Measurements from ENCODE around the gene CRX. TPM values are rescaled to one million over a fixed set of nuclear protein-coding genes. Genes with fewer than 3 reads are reported as not detected.
"Not testable (repeated sequence)": the region's sequence is repeated elsewhere in the genome, so short reads cannot be mapped to it uniquely, and the experiment has no call there.

Gene CRX
- total RNA-seq, 1 experiment from 2014 or later: not detected

DNA sequence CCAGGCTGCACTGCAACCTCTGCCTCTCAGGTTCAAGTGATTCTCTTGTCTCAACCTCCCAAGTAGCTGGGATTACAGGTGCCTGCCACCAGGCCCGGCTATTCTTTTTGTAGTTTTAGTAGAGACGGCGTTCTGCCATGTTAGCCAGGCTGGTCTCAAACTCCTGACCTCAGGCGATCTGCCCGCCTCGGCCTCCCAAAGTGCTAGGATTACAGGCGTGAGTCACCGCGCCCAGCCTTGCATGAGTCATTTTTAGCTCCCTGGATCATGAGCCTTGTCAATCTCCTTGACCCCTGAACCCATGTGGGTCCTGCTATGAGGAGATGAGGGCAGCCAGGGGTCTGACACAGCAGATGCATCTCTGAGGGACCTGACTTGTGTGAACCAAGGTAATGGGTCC is 36.5 kb downstream of the CRX start:
- H3K4me1 ChIP-seq (replicated peaks); H3K36me3 ChIP-seq; H3K27me3 ChIP-seq (replicated peaks); H3K27ac ChIP-seq; H3K4me3 ChIP-seq; H3K9me3 ChIP-seq (replicated peaks): not testable (repeated sequence)
- peak in 1 of 2 experiments; percentile 4 for DNase-seq (ENCODE audit: low read depth in 1 of 2, low spot score in 2 of 2)

GRCh38 chr19:47858646-47859285 is 37.0 kb downstream of the CRX start, which contains the start of gene TPRX2:
Gene TPRX2 (plus strand): TSS chr19:47859235. CDS start chr19:47859247, 12 bp downstream.
- H3K4me1 ChIP-seq (replicated peaks); H3K9me3 ChIP-seq (replicated peaks); H3K4me3 ChIP-seq; H3K27me3 ChIP-seq (replicated peaks); DNase-seq (ENCODE audit: low read depth in 1 of 2, low spot score in 2 of 2); H3K27ac ChIP-seq; H3K36me3 ChIP-seq: not testable (repeated sequence)

DNA sequence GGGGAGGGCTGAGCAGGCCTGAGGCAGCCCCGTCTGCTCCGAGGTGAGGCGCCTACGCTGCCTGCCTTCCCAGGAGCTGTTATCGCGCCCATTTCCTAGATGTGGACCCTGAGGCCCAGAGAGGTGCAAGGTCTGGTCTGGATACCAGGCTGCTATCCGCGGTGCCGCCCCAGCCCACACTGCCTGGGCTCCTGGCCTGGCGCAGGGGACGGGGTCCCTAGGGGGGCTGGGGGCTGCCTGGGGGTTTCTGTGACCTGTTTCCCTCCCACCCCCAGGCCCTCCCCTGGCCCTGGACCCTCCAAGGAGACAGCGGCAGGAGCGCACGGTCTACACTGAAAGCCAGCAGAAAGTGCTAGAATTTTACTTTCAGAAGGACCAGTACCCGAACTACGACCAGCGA is 38.1 kb downstream of the CRX start:
- not testable (repeated sequence) for H3K9me3 ChIP-seq (replicated peaks); H3K4me3 ChIP-seq; H3K36me3 ChIP-seq; H3K4me1 ChIP-seq (replicated peaks); DNase-seq (ENCODE audit: low read depth in 1 of 2, low spot score in 2 of 2); H3K27ac ChIP-seq; H3K27me3 ChIP-seq (replicated peaks)

DNA sequence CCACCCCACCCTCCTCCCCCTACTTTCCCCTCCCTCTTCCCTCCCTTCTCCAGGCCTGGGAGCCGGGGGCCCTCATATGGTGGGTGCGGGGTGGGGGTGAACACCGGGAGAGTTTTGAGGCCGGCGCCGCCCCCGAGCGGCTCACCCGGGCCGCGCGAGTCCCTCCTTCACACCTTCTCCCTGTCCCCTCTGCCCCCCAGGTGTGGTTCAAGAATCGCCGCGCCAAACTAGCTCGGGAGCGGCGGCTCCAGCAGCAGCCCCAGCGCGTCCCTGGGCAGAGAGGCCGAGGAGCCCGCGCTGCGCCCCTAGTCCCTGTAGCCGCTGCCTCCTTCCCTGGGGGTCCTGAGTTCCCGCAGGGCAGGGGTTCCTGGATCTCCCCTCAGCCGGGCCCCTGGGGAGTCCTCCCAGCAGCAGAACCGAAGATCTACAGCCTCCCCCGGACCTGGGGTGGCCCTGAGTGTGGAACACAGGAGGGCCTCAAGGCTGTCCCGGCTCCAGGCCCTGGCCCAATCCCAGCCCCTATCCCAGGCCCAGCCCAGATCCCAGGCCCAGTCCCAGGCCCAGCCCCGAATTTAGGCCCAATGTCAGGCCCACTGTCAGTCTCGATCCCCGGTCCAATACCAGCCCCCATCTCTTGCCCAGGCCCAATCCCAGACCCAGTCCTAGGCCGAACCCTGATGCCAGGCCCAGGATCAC is 39.0 kb downstream of the CRX start:
- no peak for DNase-seq (ENCODE audit: low read depth in 1 of 2, low spot score in 2 of 2)
- no peak overlapping the region for H3K27ac ChIP-seq
- H3K36me3 ChIP-seq: no peaks in the 10 kb centered on the region
- H3K27me3 ChIP-seq (replicated peaks): no peaks in the 10 kb centered on the region; the same call in 1 of the 2 replicates
- H3K4me3 ChIP-seq: no peak overlapping the region
- no peaks in the 10 kb centered on the region; the same call in 1 of the 2 replicates for H3K4me1 ChIP-seq (replicated peaks)
- H3K9me3 ChIP-seq (replicated peaks): no peaks in the 10 kb centered on the region

DNA sequence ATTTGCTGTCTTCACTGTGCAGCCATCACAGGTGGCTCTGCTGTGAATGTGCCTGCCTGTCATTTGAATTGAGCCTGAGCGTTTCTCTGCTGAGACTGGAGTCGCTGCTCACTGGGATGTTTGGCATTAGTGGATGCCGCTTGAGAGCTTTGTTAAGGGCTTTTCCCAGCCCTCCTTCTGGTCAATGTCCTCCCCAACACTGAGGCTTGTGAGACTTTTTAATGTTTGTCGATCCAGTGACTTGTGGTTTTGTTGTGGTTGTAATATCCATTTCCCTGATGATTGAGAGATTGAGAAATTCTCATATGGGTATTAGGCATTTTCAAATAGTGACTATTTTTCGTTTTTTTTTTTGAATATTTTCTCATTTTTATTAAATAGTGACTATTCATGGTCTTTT is 39.9 kb downstream of the CRX start:
- Histone ChIP-seq H3K27ac (no peak overlapping the region), H3K36me3 (no peaks in the 10 kb centered on the region), H3K27me3 (replicated peaks) (no peaks in the 10 kb centered on the region; the same call in 1 of the 2 replicates), H3K9me3 (replicated peaks) (no peaks in the 10 kb centered on the region), H3K4me3 (no peak overlapping the region), H3K4me1 (replicated peaks) (no peaks in the 10 kb centered on the region; the same call in 1 of the 2 replicates)
- DNase-seq (ENCODE audit: low read depth in 1 of 2, low spot score in 2 of 2): no peak

DNA sequence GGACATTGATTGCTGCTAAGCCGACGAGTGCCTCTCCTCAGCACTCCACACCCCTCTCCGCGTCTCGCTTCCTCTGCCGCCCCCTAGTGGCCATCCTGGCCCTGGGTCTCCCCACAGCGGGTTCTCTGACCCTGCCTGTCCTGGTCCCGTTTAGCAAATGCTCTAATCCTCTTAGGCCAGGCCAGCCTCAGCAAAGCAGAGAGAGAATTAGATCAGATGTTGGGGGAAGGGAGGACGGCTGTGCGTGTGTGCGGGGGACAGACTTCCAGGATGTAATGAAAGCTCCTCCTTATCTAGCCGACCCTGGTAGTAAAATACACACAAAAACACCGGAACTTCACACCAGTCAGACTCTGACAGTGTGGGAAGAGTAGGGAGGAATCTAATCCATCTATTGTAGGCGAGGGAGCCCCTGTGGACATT is 41.8 kb downstream of the CRX start:
- no peaks in the 10 kb centered on the region for H3K9me3 ChIP-seq (replicated peaks)
- DNase-seq (ENCODE audit: low read depth in 1 of 2, low spot score in 2 of 2): peak; percentile 54 to 84
- H3K4me3 ChIP-seq: no peak overlapping the region
- H3K27me3 ChIP-seq (replicated peaks): no peaks in the 10 kb centered on the region; the same call in 1 of the 2 replicates
- H3K4me1 ChIP-seq (replicated peaks): no peaks in the 10 kb centered on the region; the same call in 1 of the 2 replicates
- no peak overlapping the region for H3K27ac ChIP-seq
- H3K36me3 ChIP-seq: no peaks in the 10 kb centered on the region

GRCh38 chr19:47865166-47865565 is 43.4 kb downstream of the CRX start:
- DNase-seq (ENCODE audit: low read depth in 1 of 2, low spot score in 2 of 2): no peak
- H3K4me3 ChIP-seq: no peak overlapping the region
- no peaks in the 10 kb centered on the region for H3K9me3 ChIP-seq (replicated peaks)
- H3K27me3 ChIP-seq (replicated peaks): no peaks in the 10 kb centered on the region; the same call in 1 of the 2 replicates
- no peak overlapping the region for H3K27ac ChIP-seq
- H3K36me3 ChIP-seq: no peaks in the 10 kb centered on the region
- no peaks in the 10 kb centered on the region for H3K4me1 ChIP-seq (replicated peaks)

DNA sequence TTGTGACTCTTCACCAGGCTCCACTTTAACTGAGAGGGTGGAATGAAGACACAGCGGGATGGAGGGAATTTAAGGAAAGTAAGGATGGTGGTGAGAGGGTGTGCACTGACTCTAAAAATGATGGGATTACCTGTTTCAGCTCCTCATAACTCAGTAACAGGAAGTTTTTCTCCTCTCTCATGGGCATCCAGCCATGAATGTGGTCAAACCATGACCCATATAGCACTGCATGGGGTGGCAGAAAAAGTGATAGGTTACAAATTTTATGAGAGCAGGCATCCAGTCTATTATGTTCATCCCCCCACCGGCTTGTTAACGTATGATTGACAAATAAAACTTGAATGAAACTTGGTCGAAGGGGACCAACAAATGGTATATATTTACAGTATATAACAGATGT is 57.2 kb downstream of the CRX start:
- H3K9me3 ChIP-seq (replicated peaks): no peaks in the 10 kb centered on the region; the same call in 1 of the 2 replicates
- no peak overlapping the region for H3K27ac ChIP-seq
- no peaks in the 10 kb centered on the region for H3K36me3 ChIP-seq
- H3K27me3 ChIP-seq (replicated peaks): 0 out of 2 replicates have a peak, but pooled peaks cover 4% of the 10 kb centered on the region
- no peak overlapping the region for H3K4me3 ChIP-seq
- no peaks in the 10 kb centered on the region for H3K4me1 ChIP-seq (replicated peaks)
- DNase-seq (ENCODE audit: low read depth in 1 of 2, low spot score in 2 of 2): no peak

- not testable (repeated sequence) for H3K4me1 ChIP-seq (replicated peaks); H3K27ac ChIP-seq; H3K9me3 ChIP-seq (replicated peaks); DNase-seq (ENCODE audit: low read depth in 1 of 2, low spot score in 2 of 2); H3K4me3 ChIP-seq; H3K36me3 ChIP-seq; H3K27me3 ChIP-seq (replicated peaks)
These were observed 57.6 kb downstream of the CRX start for GRCh38 chr19:47879385-47879784.

DNA sequence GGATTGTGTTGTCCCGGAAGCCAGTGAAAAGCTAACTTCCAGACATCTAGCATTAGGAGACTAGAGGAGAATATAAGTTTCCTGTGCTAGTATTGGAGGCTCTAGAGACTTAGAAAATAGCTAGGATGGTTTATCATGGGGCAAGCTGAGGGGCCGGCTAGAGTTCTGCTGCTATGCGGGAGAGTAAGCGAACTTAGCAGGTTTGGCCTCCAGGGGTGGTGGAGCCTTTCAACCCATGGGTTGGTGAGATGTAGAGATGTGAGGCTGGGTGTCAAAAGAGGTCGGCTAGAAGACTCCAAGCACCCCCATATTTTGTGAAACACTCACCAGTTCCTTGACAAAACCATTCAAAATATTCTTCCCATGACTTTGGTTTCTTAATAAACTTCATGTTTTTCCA is 60.0 kb downstream of the CRX start:
- no peak overlapping the region for H3K4me3 ChIP-seq
- no peaks in the 10 kb centered on the region; the same call in 1 of the 2 replicates for H3K9me3 ChIP-seq (replicated peaks)

DNA sequence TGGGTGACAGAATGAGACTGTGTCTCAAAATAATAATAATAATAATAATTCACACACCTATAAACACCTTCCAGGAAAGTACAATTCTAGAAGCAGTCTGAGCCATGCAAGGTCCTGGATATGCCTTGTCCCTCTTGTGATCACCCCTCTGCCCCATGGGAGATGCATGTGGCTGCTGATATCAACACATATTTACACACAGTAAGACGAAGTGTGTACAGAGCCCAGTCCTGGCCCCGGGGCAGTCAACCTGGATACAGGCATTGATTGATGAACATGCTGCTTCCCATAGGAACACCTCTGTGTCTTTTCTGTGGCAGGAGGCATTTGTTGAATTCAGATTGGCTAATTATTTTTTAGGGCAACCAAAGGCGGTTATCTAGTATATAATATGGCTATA is 61.2 kb downstream of the CRX start:
- 0 out of 2 replicates have a peak, but pooled peaks cover 9% of the 10 kb centered on the region for H3K27me3 ChIP-seq (replicated peaks)
- no peak for DNase-seq (ENCODE audit: low read depth in 1 of 2, low spot score in 2 of 2)
- H3K9me3 ChIP-seq (replicated peaks): no peaks in the 10 kb centered on the region; the same call in 1 of the 2 replicates
- H3K27ac ChIP-seq: no peak overlapping the region
- H3K4me1 ChIP-seq (replicated peaks): no peaks in the 10 kb centered on the region
- H3K4me3 ChIP-seq: no peak overlapping the region
- H3K36me3 ChIP-seq: no peaks in the 10 kb centered on the region

More for the DNA sequence above, 60.0 kb downstream of the CRX start:
- DNase-seq (ENCODE audit: low read depth in 1 of 2, low spot score in 2 of 2): no peak
- H3K27me3 ChIP-seq (replicated peaks): 0 out of 2 replicates have a peak, but pooled peaks cover 9% of the 10 kb centered on the region
- H3K4me1 ChIP-seq (replicated peaks): no peaks in the 10 kb centered on the region
- H3K27ac ChIP-seq: no peak overlapping the region
- no peaks in the 10 kb centered on the region for H3K36me3 ChIP-seq

GRCh38 chr19:47885067-47885463 is 63.3 kb downstream of the CRX start:
- 0 out of 2 replicates have a peak, but pooled peaks cover 9% of the 10 kb centered on the region for H3K27me3 ChIP-seq (replicated peaks)
- no peaks in the 10 kb centered on the region for H3K9me3 ChIP-seq (replicated peaks)
- H3K36me3 ChIP-seq: no peaks in the 10 kb centered on the region
- DNase-seq (ENCODE audit: low read depth in 1 of 2, low spot score in 2 of 2): no peak
- H3K4me3 ChIP-seq: no peak overlapping the region
- no peaks in the 10 kb centered on the region for H3K4me1 ChIP-seq (replicated peaks)
- no peak overlapping the region for H3K27ac ChIP-seq

DNA sequence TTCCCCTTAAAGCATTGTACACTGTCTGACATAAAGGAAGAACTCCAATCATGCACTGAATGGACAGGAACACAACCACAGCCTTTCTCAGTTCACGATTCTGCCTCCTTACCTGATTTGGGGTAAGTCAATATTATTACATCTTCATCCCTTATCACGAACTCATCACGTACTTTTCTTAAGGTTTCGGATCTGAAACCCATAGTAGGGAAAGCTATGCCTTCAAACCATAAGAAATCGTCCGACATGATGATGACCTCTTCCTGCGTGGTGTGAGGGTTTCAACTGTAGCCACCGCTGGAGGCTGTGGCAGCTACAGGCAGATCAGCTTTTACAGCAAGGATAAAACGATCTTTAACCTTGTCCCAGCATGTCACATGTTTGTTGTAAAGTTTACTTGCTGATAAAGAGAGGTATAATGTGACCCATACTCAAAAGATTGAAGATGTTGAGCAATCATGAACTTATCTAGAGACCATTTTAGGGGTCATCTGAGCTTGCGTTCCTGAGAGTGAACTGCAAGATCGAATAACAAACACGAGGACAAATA is 64.3 kb downstream of the CRX start, which contains the start of gene SULT2A1:
Gene SULT2A1 (minus strand): TSS at position 306 of the 550 bp plus-strand sequence. CDS start 58 bp downstream, at position 248.
- H3K4me3 ChIP-seq: no peak within 1 kb of the TSS
- 0 out of 2 replicates have a peak, but pooled peaks cover 9% of the 10 kb centered on the region for H3K27me3 ChIP-seq (replicated peaks)
- H3K27ac ChIP-seq: no peak within 1 kb of the TSS
- no peaks in the 10 kb centered on the region for H3K36me3 ChIP-seq
- DNase-seq (ENCODE audit: low read depth in 1 of 2, low spot score in 2 of 2): no peak
- H3K9me3 ChIP-seq (replicated peaks): no peaks in the 10 kb centered on the region
- H3K4me1 ChIP-seq (replicated peaks): no peaks in the 10 kb centered on the region
